Activated CD4-positive, CD25-positive, alpha-beta regulatory T cell (primary cell): ENCODE measurements around the gene TEPSIN.

Experiments used
- DNase-seq, 4 experiments: peaks; one replicate each; lab custom pipeline; 2025; lab: John Stamatoyannopoulos, UW

The TEPSIN gene

DNA sequence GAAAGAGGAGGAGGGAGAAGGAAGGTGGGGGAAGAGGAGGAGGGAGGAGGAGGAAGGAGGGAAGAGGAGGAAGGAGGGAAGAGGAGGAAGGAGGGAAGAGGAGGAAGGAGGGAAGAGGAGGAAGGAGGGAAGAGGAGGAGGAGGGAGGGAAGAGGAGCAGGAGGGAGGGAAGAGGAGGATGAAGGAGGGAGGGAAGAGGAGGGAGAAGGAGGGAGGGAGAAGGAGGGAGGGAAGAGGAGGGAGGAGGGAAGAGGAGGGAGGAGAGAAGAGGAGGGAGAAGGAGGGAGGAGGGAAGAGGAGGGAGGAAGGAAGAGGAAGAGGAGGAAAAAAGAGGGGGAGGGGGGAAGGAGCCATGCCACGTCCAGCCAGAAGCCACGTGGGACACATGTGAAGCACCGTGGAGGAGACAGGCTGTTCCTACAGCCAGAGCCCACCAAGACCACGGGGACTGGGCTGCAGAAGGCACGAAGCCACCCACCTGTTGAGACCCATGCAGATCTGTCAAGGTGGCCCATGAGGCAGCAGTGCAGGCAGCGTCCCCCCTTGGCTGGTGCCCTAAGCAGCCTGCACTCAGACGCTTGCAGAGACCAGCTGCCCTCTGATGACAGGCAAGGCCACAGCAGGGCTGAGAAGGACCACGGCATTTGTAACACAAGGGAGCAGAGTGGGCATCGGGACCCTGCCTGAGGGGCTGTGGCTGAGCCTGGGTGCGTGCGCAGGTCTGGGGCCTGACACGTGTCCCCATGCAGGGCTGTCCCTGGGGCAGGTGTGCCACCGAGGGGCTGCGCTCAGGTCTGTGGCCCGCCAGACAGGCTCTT lies 10.6 kb upstream of the TEPSIN start:
- no peak for DNase-seq

DNA sequence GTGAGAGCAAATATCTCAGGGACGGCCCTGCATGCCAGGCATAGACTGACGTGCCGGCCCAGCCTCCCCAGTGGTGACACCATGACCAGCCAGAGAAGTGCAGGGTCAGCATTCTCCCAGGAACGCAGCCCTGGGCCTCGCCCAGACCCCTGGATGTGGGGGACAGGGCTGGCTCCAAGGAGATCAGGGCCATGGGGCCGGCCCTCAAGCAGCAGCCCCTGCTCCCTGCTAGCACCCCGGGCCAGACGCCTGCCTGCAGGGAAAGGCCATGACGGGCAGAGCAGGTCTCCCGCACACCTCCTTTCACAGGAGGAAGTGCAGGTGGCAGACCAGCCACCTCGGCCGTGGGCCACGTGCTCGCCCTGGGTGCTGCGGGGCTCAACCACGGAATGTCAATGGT lies 9.8 kb upstream of the TEPSIN start:
- DNase-seq = no peak

DNA sequence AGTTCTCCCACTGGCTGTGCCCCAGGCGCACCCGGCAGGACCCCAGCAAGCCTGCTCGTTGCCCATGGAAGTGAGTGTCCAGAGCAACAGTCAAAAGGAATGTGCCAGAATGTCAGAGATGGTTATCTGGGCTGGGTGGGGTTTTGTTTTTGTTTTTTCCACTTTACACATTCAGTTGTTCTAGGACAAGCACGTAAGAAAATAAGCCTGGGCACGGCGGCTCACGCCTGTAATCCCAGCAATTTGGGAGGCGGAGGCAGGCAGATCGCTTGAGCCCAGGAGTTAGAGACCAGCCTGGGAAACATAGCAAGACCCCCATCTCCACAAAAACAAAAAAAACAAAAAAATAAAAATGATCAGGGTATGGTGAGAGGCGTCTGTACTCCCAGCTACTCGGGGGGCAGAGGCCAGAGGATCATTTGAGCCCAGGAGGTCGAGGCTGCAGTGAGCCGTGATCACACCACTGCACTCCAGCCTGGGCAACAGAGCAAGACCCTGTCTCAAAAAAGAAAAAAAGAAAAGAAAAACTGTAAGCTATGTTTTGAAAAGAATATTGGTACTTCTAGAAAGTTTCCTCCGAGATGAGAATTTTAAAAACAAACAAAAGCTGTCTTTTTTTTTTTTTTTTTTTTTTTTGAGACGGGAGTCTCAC lies 8.6 kb upstream of the TEPSIN start:
- no peak for DNase-seq

DNA sequence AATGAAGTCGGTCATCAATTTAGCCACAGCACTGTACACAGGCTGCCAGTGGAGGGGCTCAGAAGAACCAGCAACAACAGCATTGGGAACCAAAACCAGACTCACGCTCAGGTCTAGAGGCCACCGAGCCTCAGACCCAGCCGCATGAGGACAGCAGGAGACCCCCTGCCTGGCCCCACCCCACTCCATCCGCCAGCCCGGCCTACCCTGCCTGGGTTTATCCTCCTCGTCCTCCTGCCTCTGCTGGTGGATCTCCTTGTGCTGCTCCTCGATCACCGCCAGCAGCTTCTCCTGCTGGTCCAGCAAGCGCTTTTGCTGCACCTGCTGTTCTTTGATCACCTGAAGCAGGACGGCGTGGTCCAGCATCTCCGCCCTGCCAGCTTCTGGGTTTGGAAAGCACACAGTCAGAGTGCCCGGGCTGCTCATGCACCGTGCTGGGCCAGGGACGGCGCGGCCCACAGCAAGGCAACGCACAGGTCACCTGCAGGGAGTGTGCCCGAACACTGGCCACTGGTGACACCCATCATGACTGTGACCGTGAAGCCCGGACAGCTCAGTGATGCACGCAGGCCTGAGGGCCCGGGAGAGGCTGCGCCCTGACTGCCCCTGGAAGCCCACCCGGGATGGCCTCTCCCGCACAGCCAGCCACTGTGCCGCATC lies 8.0 kb upstream of the TEPSIN start:
- no peak for DNase-seq

DNA sequence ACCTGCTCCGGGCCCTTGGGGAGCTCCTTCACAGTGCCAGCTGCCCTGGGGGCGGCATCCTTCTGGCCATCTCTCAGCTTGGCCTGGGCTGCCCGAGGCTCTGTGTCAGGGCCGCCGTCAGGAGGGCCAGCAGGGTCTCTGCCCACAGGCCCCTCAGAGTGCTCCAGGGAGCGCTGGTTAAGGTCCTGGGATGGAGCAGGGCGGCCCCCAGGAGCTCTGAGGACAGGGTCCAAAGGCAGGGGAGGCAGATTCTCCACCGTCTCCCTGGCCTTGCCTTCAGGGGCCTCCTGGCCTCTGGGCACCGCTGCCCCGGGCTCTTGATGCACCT lies 7.5 kb upstream of the TEPSIN start:
- DNase-seq = no peak

DNA sequence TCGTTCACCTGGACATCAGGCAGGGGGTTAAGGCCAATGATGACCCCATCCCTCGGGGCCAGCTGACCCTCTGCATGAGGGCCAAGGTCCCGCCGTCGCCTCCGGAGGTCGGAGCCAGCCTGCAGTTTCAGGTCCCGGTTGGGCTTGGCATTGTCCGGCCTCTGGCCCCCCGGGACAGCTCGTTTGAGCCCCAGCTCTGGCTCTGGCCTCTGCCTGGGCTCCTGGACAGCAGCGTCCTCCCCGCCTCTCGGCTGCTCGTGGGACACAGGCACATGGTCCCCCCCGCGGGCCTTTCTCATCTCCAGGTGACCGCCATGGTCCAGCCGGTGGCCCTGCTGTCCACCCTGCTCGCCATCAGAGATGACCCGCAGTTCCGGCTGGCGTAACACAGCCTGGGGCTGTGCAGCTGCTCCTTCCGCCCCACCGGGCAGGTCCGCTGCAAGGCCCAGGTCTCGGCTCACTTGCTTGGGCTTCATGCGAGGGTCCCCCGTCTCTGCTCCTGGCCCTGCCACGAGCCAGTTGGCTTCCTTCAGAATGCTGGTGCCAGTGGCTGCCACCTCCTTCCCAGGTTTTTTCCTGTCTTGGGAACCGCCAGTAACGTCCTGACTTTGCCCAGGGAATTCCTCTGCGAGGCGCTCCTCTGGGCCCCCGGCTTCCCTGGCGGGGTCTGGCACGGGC lies 6.9 kb upstream of the TEPSIN start:
- DNase-seq = no peak

DNA sequence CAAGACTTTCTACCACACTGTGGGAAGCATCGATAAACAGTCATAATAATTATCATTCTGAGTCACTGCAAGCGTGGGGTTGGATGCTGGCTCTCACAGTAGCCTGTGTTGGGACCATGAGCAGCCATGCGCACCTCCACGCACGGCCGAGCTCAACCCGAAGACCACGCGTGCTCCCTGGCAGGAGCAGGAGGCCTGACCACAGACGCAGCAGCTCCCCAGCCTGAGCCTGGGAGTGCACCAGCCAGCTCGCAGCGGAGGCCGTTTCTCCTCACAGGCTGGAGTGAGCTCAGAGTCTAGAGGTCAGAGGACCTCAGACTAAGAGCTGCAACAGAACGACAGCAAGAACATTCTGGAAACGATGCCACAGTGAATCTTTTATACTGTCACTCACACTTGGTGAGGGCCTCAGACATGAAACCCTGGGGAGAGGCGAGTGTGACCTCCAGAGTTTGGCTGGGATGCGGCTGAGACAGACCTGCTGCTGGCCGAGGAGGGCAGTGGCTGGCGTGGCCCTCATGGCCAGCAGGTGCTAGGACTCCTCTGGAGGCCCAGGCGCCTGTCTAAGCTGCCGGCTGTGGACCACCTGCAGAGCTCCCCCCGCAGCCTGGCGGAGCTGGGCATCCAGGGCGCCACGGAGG lies 6.3 kb upstream of the TEPSIN start:
- no peak for DNase-seq

DNA sequence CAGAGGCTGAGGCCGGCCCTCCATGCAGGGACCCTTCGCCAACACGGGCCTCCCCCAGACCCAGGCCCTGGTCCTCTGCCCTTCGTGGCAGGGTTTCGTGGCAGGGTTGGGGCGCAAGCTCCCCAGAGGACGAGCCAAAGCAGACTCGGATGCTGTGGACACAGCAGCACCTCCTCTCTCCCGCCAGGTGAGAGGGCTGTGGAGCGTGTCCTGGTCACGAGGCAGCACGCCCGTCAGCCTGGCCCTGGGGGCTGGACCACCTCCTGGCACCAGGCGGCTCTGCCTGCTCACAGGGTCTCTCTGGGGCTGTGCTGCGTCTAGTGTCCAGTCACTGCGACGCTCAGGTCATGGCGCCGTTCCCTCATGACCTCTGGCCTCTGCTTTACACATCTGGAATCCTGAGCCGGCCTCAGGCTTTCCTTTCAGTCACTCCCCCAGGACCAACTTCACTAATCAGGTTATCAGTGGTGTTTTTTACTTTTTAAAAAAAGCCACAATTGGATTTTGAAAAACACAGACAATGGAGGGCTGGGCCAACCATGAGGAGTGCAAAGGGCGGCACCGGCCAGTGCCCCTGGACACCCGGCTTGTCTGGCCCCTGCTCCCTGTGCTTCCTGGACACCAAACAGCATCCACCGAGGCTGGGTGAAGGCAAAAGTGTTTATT lies 5.6 kb upstream of the TEPSIN start:
- DNase-seq = no peak

DNA sequence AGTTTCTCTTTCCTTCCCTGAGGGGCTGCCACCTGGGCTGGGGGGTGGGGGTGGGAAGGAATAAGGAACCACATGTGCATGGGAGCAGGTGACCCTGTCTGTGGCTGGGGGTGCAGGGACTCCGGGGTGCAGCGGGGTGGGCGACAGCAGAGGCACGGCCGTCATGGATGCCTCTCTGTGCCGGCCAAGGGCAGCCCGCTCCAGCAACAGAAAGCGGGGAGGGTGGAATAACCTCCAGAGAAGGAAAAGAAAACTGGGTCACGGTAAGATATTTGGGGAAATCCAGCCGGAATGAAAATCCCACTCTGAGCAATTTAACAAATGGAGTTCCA lies 4.4 kb upstream of the TEPSIN start:
- DNase-seq = no peak

DNA sequence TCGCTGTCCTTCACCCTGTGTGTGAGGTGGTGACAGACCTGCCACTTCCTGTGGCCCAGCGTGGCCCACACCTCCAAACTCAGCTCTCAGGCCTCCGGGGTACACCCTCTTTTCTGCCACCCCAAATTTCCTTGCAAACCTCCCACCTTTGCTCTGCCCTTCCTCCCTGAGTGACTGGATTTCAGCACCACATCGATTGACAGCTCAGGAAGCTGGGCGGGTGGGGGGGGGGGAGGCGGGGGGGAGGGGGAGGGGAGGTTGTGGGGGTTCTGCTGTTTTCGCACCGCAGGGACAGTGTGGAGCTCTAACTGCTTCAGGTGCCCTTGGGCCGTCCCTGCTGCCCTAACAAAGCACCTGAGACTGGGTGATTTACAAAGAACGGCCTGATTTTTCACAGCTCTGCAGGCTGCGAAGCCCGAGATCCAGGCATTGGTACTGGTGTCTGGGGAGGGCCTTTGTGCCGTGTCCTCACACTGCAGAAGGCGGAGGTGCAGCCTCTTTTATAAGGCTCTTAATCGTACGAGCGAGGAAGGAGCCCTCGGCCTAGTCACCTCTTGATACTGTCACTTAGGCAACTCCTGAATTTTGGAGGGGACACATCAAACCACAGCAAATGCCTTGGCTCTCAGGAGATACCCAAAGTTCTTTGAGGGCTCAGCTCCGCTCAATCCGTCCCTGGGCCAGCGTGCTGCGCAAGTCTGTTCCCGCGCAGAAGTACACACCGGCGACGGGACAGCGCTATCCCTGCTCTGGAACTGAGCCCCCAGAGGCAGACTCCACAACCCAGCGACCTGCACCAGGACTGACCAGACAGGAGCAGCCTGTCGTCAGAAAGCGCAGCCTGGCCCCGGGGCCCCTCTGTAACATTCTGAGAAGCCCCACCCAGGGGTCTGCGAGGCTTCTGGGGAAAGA lies 3.8 kb upstream of the TEPSIN start:
- no peak for DNase-seq

DNA sequence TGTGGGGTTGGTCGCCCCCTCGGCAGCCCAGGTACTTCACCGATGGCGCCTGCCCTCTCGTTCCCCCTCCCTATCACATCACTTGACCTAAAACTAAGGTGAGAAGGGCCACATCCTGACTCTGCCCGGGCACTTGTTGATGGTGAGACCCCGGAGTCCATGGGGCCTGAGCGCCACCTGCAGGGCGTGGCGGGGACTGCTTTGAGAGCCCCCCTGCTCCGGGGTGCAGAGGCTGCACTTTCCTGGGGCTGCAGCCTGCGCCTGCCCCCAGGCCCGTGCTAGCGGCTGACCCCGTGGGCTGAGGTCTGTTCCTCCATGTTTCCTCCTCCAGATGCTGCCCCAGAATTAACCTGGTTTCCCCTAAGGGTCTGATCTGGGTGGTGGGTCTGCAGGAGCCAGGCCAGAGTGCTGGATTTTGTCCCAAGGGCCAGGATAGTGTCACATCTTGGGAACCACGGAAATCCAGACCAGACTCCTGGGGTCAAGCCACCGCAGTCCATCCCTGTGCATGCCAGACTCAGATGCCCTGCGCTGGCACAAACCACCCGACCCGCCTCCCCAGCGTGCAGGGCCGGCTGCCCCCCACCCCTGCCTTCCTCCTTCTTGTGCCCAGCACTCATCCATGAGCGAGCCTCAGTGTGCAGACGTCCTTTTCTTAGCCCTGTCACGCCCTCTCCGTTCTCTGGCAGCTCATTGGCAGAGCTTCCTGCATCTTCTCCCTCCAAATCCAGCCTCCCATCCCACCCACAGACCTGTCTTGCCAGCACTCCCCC lies 3.0 kb upstream of the TEPSIN start:
- peak; percentile 41 to 61 (median 49) for DNase-seq

DNA sequence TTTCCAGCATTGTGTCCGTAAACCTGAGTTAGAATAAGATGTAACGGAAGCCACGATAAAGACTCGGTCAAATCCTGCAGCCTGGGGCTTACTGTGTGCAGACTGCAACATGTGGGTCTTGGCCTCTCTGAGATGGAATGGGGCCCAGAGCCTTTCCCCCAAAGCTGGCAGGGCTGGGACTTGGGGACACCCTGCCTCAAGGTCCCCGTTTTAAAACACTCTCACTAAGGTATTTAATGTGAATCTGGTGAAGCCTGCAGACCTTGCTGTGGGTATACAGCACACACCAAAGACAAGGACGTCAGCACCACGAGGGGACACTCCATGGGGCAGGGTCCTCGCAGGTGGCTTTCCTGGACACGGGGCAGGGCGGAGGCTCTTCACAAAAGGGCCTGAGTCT lies 2.3 kb upstream of the TEPSIN start:
- DNase-seq = no peak

DNA sequence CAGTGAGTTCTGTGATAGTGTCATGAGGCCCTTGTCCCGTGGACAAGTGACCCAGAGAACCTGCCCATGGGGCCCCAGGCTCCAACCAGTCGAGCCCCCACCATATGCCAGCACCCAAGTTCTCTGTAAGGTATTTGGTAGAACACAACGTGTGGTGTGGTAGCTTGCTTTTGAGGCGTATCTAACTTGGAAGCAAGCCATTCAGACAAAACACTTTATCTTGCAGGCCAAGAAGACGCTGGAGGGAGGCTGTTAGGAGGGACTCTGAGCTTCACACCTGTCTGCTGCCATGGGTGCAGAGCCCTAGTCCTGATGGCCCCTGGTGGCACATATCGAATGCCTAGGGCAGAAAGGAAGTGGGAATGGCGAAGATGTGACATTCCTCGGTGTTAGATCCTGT lies 1.9 kb upstream of the TEPSIN start:
- no peak for DNase-seq

DNA sequence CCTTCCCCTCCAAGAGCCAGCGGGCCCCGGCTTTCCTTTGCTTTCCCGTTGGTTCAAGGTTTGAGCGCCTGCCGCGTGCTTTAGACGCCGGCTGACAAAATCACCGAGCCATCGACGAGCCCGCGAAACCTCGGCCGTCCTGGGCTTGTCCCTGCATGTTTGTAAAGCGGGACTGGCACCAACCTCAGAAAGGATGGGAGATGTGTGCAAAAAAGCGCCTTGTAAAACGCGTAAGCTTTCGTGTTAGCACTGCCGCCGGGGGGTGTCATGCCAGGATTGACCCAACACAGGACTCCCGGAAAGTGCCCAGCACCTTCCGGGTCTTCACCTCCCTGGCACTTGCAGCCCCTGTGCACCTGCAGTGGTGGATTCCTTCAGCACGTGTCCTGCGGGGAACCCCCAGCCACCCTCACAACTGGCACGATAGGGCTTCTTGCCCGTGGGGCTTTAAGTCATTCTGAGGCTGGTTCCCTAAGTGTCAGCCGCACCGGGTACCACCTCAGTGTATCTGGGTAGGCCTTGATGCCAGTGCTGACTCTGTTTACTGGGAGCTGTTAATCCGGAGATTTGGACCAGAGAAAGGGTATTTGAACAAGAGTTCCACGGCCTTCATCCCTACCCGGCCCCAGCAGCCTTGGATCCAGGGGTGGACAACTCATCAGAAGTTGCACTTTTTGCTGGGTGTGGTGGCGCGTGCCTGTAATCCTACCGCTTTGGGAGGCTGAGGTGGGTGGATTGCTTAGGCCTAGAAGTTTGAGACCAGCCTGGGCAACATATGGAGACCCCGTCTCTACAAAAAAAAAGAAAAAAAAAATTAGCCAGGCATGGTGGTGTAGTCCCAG lies 1.1 kb upstream of the TEPSIN start:
- peak in 1 of 4 experiments; percentile 22 for DNase-seq

DNA sequence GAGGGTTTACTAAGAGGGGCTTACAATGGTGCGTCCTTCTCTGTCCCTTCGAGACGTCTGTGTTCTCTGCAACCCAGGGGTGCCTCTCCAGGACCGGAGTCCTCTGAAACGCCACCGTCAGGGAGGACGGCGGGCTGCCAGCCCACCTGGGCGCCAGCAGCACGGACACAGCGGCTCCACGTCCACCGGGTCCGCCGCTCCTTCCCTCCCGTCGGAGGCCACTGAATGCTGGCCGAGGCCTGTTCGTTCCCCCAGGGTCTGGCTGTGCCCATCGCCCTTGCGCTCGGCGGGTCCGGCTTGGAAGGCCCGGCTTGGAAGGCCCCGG lies 403 bp downstream of the TEPSIN start:
- DNase-seq = no peak

DNA sequence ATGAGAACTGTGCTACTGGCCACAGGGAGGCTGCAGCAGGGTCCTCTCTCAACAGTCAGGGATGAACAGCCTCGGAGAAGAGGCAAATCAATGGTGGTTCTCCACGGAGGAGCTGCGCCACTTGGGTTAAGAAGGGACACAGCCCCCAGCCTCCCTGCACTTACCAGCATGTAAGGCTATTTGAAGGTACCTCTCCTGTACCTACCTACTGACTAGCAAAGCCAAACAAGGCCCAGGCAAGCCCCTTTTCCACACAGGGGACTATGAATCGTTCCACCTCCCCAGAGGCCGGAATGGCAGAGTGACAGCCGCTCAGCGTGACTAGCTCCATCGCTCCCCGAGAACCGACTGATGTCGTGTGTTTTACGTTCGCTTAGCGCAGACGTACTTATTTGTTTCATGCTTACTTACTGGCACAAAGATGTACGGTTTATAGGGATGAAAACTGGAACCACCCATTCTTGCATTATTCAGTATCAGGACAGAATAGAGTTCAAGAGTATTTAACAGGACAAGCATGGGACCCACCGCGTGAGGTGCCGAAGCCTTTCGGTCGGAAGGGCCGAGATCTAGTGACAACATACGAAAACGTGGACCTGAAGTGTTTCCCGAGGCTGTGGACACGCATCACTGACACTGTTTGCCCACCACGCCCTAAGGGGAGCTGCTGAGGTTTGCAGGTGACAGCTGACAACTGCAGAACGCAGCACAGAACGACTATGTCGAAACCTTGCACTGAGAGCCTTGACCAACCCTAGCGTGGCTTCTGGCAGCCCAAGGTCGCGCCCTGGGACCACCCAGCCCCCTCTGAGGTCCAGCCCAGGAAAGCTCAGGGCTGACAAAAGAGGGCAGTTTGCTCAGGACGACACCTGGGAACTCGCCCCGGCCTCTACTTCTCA lies 1.0 kb downstream of the TEPSIN start:
- DNase-seq = no peak

DNA sequence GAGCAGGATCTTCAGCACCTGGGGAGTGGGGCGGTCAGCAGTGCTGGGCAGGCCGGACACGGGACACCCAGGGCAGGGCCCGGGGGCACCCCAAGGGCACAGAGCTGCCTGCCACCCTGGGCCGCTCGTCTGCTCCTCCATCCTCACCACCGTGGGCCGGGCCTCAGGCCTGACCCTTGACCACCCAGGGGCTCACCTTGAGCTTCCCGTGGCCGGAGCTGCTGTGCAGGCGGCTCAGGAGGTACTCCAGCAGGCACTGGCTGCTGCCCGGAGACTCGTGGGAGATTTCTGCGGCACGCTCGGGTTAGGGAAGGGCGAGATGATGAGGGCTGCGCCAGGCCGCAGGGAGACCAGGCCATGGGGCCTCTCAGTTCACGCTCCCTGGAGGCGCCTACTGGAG lies 2.1 kb downstream of the TEPSIN start:
- DNase-seq = no peak
